Measurements from ENCODE around the gene BRINP3.

GRCh38 chr1:190439447-190439846, 38.2 kb downstream of the BRINP3 start:
- TF ChIP-seq CTCF (conservative IDR thresholded peaks at IDR 0.05; ENCODE audit: low read depth, low read length), result no peak
- no peak for TF ChIP-seq EZH2phosphoT487 (IDR thresholded peaks at IDR 0.05; ENCODE audit: borderline replicate concordance, low read length)

Data from PC-3 (cell line).